NOMO-1 treated with DMSO at 0.1 percent for 48 hours (cell line): ENCODE data around the gene DOCK4.
"Not testable (repeated sequence)": the region's sequence is repeated elsewhere in the genome, so short reads cannot be mapped to it uniquely, and the experiment has no call there.

Experiments
- DNase-seq: peaks from one replicate; lab custom pipeline; 2025; ENCODE audit not compliant: unreplicated experiment; lab: John Stamatoyannopoulos, UW

The DOCK4 gene

DNA sequence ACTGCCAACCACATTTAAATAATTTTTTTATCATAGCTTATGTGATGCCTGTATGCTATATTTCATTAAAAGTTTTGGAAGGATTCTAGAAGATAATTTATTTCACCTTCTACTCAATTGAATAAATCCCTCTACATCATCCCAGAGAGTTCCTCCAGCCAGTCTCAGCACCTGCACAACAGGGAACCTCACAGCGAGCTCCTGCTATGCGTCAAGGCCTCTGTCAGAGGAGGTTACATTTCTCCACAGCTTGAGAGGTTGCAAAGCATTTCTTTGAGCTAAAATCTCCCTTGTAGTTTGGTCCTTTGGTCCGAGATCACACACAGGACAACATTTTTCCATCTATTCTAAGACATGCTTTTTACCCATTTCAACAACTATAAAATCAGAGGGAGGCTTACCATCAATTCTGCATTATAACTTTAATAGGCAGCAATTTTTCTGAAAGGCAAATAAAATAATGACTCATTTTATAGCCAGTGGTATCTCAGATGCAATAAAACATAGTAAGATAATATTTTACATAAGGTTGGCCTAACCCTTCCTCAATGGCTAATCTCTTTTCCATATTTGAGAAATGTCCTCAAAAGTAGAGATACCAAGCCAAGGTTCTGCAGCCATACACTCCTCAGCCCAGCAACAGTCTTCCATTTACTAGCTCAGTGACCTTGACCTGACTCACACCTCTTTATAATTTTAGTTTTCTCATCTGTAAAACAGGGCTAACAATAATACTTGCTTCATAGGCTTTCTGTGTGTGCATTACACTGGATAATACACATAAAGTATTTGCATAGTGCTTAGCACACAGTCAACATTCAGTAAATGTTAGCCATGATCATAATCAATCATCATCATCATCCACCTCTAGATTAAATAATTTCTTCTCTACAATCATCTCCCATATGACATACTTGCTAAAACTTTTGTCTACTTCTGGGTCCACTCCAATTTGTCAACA, 68.8 kb downstream of the DOCK4 start:
- DNase-seq: no peak

DNA sequence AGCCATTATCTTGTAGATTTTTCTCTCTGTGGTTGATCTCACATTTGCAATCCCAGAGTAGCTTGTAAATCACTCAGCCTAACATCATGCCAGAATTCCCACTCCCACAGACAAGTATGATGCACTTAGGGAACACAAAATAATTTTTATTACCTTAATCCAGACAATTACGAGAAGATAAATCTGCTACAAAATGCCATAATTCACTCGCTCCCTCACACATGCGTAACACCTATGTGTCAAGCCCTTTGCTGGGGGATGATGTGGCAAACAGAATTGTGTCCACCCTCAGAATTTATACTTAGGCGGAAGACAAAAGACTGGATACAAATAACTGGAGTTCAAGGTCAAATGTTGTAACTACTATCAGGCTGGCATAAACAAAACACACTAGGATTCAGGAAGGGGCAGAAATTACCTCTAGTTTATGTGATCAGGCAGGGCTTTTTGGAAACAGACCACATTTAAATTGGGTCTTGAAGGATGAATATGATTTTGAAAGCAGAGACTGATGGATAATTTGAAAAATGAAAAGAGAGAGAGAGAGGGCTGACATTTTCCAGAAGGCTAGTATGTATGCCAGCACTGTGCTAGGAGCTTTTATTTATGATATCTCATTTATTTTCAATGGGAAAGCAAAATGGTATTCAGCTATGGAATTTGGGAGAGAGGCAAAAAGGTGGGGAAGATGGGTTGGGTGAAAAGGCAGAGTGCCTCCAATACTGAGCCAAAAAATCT, 69.8 kb downstream of the DOCK4 start:
- DNase-seq: no peak

DNA sequence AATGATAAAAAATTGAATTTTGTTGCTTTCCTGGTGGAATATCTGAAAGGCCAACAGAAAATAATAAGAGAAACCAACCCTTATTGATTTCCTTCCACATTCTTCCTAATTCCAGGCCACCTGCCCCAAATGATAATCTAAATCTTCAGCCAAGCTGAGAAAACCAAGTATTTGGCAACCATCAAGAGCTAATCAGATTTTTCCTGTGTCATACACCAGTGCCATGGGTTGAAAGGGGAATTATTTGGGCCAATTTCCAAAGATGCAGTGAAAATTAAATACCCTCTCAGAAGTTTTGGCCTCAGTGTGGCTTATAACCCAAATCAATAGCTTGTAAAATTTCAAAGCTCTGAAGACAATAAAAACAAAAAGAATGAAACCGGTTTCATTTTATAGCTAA, 70.4 kb downstream of the DOCK4 start:
- no peak for DNase-seq

DNA sequence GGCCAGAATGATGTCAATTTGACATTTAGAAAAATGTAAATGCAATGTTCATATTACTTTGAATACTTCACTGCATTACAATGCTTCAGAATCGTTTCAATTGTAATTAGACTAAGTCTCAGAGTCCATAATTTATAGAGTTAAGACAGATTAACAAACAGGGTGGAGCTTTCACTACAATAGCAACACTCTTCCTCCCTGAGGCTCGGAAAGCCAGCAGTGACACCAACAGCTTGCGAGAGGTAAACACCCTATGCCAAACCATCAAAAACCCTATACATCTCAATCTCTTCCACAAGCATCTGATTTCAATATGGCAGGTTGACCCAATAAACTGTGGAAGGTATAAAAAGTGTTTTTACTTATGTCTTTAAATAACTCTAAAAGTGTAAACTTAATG, 72.2 kb downstream of the DOCK4 start:
- DNase-seq: no peak

DNA sequence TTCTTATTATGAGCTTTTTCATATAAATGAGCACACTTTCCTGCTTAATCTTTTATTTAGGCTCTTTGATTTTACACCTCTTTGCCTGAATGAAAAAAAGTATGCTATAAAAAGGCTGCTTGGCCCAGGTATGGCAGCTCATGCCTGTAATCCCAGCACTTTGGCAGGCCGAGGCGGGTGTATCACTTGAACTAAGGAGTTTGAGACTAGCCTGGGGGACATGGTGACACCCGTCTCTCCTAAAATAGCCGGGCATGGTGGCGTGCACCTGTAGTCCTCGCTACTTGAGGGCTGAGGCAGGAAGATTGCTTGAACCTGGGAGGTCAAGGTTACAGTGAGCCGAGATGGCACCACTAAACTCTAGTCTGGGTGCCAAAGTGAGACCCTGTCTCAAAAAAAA, 72.9 kb downstream of the DOCK4 start:
- DNase-seq: no peak

DNA sequence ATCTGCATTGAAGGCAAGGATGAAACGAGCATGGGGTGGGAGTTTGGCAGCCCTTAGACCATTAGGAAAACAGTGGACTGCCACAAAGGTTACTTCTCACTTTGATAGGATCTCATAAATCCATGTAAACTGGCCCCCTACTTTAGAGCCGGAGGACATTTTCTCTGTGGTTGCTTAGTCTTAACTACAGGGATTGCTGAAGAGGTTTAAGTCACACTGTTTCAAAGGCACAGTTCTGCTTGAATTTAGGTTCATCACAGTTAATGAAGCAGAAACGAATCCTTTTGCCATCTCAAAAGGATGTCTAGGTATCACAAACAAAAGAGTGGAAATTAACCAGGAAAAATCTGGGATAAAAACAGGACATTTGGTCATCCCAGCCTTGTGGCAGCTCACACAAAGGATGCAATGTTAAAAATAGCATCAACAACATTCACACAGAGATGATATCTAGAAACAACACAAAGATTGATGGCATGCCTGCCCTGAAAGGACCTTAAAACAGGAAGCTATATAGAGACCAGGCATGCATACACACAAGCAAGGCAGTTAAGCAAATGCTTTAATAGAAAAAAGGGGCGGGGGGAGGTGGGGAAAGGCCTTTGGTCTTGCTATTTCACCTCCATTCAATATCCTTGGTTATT, 74.0 kb downstream of the DOCK4 start:
- DNase-seq: no peak

DNA sequence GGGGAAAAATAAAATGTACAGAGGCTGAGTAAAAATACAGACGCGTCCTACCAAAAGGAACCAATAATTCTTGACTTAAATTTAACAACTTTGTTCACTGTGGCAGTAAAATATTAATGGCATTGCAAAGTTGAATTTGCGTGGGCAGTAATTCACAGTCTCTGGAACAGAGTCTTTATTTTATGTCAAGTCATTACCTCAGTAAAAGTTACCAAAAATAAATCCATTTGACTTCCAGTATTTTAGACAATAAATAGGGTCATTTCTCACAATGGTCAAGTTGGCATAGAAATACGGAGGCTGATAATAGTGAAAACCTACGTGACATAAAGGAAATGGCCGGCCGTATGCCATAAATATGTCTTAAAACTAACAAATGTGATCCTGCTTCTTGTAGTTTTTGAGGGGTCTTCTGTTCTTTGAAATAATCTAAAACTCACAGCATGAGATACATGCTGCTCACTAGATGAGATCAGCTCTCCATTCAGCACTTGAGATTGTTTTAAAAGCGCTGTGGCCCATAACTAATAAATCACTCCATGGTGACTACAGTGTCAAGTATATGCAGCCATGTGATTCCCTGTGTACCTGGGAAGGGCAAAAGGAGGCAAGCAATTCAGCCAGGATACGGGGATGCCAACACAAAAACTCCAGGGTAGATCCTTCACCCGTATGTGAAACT, 75.3 kb downstream of the DOCK4 start:
- DNase-seq: no peak

DNA sequence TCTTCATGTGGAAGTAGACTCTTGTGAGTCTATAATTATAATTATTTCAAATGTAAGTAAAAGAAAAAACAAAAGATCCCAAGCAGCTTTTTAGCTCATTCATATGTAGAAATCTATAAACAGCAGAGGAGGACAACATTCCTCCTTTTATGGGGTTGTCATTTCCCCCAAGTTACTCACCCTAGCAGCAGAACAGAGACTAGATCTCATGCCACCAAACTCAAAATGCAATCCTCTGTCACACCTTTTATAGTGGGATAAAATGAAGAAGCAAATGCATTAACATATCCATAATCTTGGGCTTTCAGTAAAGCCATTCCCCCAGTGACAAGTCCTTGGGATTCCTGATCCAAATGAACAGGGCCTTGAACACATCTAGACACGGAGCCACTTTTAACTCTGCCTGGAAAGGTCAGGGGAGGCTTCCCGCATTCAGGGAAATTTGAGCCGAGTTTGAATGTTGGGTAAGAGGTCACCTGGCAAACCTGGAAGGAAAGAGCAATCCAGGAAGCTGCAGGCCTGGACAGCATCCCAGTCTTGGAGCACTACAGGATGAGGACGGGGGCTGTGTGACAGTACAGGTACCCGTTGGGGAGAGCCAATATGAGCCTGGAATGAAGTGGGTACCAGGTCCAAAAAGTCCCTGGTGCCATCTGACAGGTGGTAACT, 76.4 kb downstream of the DOCK4 start:
- no peak for DNase-seq

DNA sequence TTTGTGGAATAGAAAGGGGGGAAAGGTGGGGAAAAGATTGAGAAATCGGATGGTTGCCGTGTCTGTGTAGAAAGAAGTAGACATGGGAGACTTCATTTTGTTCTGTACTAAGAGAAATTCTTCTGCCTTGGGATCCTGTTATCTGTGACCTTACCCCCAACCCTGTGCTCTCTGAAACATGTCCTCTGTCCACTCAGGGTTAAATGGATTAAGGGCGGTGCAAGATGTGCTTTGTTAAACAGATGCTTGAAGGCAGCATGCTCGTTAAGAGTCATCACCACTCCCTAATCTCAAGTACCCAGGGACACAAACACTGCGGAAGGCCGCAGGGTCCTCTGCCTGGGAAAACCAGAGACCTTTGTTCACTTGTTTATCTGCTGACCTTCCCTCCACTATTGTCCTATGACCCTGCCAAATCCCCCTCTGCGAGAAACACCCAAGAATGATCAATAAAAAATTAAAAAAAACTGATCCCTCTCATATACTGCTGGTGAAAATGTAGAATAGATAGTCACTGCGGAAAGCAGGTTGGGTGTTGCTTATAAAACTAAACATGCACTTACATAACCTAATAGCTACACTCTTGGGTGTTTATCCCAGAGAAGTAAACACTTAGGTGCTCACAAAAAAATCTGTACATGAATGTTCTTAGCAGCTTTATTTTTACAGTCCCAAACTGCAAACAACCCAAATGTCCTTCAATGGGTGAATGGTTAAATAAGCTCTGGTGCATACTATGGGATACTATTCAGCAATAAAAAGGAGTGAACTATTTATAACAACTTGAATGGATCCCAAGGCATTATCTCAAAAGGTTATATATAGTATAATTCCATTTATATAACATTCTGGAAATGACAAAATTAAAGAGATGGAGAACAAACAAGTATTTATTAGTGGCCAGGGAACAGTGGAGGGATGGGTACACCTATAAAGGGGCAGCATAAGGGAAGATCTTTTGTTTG, 77.5 kb downstream of the DOCK4 start:
- DNase-seq: not testable (repeated sequence)

DNA sequence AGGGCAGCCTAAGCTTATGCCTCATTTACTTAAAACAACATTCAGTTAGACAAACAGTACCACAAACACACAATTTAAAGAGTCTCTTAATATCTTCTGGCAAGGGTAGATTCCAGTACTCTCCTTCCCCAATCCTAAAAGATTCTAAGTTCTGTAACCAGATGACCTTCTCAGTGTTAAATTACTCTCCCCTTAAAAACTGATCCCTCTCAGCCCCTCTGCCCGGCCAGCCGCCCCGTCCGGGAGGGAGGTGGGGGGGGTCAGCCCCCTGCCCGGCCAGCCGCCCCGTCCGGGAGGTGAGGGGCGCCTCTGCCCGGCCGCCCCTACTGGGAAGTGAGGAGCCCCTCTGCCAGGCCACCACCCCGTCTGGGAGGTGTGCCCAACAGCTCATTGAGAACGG, 78.2 kb downstream of the DOCK4 start:
- DNase-seq: not testable (repeated sequence)

DNA sequence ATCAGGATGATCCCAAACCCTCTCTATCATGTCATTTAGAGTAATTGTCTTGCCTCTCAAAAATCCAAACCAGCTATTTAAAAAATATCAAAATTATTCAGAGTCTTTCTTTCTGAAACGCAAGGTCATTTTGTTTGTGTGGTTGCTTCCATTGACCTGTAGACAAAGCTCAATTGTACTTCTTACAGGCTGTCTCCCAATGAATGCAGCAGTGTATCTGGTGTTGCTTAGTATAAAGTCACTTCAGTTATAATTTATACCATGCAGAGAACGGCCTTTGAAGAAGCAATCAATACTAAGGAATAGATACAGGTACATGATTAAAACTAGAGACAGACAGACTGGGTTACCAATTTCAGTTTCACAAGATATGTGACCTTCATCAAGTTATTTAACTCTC, 80.9 kb downstream of the DOCK4 start:
- DNase-seq: no peak

DNA sequence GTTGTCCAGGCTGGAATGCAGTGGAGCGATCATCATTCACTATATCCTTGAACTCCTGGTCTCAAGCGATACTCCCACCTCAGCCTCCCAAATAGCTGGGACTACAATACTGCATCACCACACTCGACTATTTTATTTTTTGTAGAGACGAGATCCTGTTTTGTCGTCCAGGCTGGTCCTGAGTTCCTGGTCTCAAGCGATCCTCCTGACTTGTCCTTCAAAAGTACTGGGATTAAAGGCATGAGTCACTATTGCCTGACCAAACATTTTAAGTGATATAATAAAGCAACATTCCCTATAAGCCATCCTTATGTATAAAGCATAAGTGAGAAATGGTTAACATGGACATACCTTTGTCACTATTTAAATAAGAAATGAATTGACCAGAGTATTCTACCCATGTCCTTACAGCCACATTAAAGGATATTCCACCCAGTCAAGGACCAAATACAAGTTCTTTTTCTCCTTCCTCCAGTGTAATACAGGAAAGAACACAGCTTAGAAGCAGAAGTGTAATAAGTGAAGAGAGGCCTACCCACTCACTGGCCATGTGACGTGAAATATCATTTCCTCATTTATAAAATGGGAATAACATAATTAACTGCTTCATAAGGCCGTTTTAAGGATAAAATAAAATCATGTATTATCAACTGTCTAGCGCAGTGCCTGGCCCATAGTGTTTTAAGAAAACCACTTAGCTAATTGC, 82.0 kb downstream of the DOCK4 start:
- DNase-seq: no peak

DNA sequence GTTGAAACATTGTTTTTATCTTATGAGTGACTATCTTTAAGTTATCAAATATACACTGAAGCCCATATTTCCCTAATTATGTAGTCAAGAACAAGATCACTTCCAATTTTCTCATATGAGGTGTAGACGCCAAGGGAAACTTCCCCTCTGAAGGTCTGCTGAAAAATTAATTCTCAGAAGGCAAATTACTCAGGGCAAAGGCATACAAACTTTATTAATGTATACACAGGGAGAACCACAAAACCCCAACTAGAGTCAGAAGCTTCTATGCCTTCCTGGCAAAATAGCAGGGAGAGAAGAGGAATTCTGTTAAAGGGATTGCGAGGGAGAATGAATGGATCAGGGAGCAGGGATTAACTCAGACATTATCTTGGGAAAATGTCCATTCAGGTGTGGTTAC, 83.4 kb downstream of the DOCK4 start:
- no peak for DNase-seq

DNA sequence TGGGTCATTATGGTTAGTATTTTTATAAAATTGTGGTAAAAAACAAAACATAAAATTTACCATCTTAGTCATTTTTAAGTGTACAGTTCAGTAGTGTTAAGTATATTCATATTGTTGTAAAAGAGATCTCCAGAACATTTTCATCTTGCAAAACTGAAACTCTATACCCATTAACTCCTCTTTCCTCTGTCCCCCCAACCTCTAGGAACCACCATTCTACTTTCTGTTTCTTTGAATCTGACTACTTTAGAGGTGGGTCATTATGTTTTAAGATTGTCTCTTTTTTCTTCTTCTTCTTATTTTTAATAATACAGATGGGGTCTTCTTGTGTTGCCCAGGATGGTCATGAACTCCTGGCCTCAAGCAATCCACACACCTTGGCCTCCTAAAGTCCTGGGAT, 84.1 kb downstream of the DOCK4 start:
- no peak for DNase-seq

DNA sequence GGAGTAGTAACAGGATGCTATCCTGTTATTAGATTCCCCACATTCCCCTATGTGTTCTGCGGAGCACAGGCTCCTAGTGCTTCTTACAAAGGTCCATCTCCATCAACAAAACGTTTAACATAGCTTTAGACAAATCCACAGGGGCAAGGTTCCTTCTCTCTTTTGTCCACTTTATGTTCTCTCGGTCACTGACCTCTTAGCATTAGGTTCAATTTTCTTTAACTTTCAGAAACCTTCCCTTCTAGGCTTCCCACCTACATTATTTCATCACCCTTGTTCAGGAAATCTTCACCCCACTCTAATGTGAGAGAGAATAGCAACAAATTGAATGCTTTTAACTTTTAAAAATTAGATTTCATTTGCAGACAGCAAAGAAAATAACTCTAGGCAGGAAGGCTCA, 84.9 kb downstream of the DOCK4 start:
- no peak for DNase-seq

DNA sequence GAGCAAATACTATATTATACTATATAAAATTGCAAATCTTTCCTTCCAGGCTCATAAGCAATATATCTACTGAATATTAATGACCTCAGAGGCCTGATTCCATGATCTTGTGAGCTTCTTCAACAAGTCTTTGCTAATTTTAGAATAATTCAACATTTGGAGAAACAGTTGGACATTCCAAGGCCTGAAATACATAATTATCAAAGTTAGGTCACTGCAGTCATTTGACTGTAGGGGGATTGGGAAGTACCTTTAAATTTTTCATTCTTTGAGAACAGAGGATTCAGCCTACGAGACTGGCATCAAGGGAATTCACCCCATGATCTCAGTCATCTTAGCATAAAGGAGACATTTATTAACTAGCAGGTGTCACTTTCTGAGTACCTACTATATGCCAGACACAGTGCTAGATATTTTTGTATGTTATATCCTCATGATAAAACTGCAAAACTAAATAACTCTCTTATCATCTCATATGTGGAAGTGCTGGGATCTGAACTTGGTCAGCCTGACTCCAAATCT, 85.4 kb downstream of the DOCK4 start:
- DNase-seq: no peak

DNA sequence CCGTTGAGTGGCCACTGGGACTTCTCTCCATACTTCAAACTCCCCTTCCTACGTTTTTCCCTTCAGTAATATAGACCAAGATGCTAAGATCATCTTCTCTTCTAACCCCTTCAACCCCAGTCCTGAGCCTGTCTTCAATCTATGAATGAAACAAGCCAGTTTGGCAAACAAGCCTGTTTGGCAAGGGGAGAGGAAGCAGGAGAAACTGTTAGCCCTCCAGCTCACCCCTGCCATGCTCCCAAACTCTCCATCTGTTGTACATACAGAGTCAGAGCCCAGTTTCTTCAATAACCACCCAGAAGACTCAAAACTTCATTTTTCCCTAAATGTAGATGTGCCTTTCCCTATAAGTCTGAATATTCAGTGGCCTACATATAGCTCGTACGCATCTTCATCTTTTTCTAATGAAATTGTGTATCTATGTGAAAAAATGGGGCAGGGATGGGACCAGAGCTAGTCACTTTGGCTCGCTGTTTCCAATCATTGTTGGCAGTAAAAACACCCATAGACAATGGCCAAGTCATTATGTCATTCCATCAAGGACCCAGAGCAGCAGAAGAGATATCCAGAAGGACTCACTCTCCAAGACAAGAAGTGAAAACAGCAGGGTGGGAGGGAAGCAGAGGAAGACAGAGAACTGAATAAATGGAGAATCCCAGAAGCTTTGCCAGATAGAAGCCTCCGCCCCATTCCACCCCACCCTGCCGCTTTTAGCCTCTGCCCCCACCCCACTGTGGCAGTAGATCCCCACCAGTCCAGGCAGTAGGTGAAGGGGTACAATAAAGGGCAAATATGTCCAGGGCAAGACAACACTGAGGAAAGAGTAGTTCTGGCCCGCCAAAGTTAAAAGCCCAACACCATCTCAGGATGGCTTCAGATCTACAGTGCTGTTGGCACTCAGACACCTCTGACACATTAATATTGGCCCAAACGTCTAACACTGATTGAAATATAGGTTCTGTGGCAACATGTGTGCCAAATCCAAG, 87.3 kb downstream of the DOCK4 start:
- DNase-seq: no peak
